HepG2 (cell line): ENCODE data around the gene POLG2.
"Not testable (repeated sequence)": the region's sequence is repeated elsewhere in the genome, so short reads cannot be mapped to it uniquely, and the experiment has no call there.

Experiments
- CTCF ChIP-seq: sonication (generic); formaldehyde crosslinking; IDR thresholded peaks from 2 replicates; pipeline ENCODE4 v1.5.0; 2020; ENCODE audit warnings: mild to moderate bottlenecking, missing genetic modification reagents, moderate library complexity
- PATZ1 ChIP-seq: sonication (generic); formaldehyde crosslinking; IDR thresholded peaks from 2 replicates; pipeline ENCODE4 v1.4.0; 2020; ENCODE audit warnings: missing genetic modification reagents
- REST ChIP-seq, 2 experiments: IDR thresholded peaks; 2 replicates each; pipeline ENCODE4 v1.6.1; 2011 to 2012; ENCODE audit warnings: low read length in 2 of 2, borderline replicate concordance in 1 of 2, low read depth in 1 of 2, mild to moderate bottlenecking in 1 of 2, moderate library complexity in 1 of 2

- not testable (repeated sequence) for TF ChIP-seq CTCF; REST (IDR thresholded peaks at IDR 0.05; ENCODE audit: borderline replicate concordance in 1 of 2, low read depth in 1 of 2, low read length in 2 of 2); PATZ1 (CRISPR knock-in tag)
Measured at GRCh38 chr17:64459818-64460217, 37.0 kb downstream of the POLG2 start.
